SK-N-SH treated with all-trans-retinoic acid at 6 μM for 48 hours (cell line): ENCODE measurements around the gene DPF3.

ENCODE experiments used
- ARNTL ChIP-seq: fragments of 450-650 bp; formaldehyde crosslinking; IDR thresholded peaks from 2 replicates; pipeline ENCODE4 v1.5.0; 2020; ENCODE audit warnings: low read depth, mild to moderate bottlenecking, moderate library complexity, borderline replicate concordance
- ESRRG ChIP-seq: fragments of 250-450 bp; sonication (Bioruptor Pico); IDR thresholded peaks from 2 replicates; pipeline ENCODE4 v1.6.1; 2021; ENCODE audit warnings: mild to moderate bottlenecking
- ISL1 ChIP-seq: fragments of 250-450 bp; sonication (Bioruptor Pico); IDR thresholded peaks from 2 replicates; pipeline ENCODE4 v2.1.2; 2022; ENCODE audit warnings: mild to moderate bottlenecking, moderate library complexity
- RARB ChIP-seq: fragments of 250-450 bp; sonication (Bioruptor Pico); IDR thresholded peaks from 2 replicates; pipeline ENCODE4 v1.8.0; 2021; ENCODE audit warnings: mild to moderate bottlenecking, moderate library complexity
- SNAI2 ChIP-seq: fragments of 250-450 bp; sonication (Bioruptor Pico); IDR thresholded peaks from 2 replicates; pipeline ENCODE4 v1.5.0; 2020; ENCODE audit warnings: mild to moderate bottlenecking, moderate library complexity
- ZC3H10 ChIP-seq: fragments of 250-450 bp; sonication (Bioruptor Pico); IDR thresholded peaks from 2 replicates; pipeline ENCODE4 v1.5.1; 2021; ENCODE audit warnings: mild to moderate bottlenecking, moderate library complexity
- ZNF70 ChIP-seq: fragments of 450-650 bp; formaldehyde crosslinking; IDR thresholded peaks from 2 replicates; pipeline ENCODE4 v1.5.0; 2020; ENCODE audit warnings: mild to moderate bottlenecking, moderate library complexity
- ZNF8 ChIP-seq: fragments of 450-650 bp; formaldehyde crosslinking; IDR thresholded peaks from 2 replicates; pipeline ENCODE4 v1.5.0; 2020; ENCODE audit warnings: mild to moderate bottlenecking, moderate library complexity
- TF ChIP-seq, protein P1 (sequence below): fragments of 250-450 bp; sonication (Bioruptor Pico); IDR thresholded peaks from 2 replicates; pipeline ENCODE4 v1.8.0; 2021; ENCODE audit warnings: low read depth, mild to moderate bottlenecking, moderate library complexity, borderline replicate concordance

DNA sequence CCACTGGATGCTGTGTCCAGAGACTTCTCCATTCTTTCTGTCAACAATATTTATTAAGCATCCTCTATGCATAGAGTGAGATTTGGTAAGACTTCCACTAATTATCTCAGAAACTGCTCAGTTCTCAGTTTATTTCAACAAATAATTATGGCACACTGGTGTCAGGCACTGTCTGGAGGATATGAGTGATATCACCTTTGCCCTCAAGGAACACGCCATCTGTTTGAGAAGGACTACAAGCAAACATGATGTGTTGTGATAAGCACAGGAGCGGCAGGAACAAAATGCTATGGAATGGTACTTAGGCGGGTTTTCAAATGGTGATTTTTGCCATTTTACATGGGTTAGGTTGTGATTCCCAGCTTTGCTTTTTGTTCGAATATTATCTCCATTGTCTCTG lies 229.2 kb downstream of the DPF3 start:
- no peak for TF ChIP-seq SNAI2 (CRISPR knock-in tag)
- TF ChIP-seq ZC3H10 (CRISPR knock-in tag): no peak
- TF ChIP-seq ISL1 (CRISPR knock-in tag): no peak
- no peak for TF ChIP-seq ARNTL (CRISPR knock-in tag)
- TF ChIP-seq RARB (CRISPR knock-in tag): no peak
- TF ChIP-seq, protein P1, sequence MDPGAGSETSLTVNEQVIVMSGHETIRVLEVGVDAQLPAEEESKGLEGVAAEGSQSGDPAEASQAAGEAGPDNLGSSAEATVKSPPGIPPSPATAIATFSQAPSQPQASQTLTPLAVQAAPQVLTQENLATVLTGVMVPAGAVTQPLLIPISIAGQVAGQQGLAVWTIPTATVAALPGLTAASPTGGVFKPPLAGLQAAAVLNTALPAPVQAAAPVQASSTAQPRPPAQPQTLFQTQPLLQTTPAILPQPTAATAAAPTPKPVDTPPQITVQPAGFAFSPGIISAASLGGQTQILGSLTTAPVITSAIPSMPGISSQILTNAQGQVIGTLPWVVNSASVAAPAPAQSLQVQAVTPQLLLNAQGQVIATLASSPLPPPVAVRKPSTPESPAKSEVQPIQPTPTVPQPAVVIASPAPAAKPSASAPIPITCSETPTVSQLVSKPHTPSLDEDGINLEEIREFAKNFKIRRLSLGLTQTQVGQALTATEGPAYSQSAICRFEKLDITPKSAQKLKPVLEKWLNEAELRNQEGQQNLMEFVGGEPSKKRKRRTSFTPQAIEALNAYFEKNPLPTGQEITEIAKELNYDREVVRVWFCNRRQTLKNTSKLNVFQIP (CRISPR knock-in tag): no peak
- no peak for TF ChIP-seq ZNF8 (CRISPR knock-in tag)
- TF ChIP-seq ZNF70 (CRISPR knock-in tag): no peak
- no peak for TF ChIP-seq ESRRG (CRISPR knock-in tag)
